Erythroblast (primary cell): ENCODE measurements around the gene ADK.
"Not testable (repeated sequence)": the region's sequence is repeated elsewhere in the genome, so short reads cannot be mapped to it uniquely, and the experiment has no call there.

Experiments used
- DNase-seq, 2 experiments: peaks; one replicate each; lab custom pipeline; 2025; lab: John Stamatoyannopoulos, UW
- GATA1 ChIP-seq: IDR thresholded peaks from 2 replicates; pipeline ENCODE4 v1.6.1; 2011; ENCODE audit warnings: low read depth, mild to moderate bottlenecking, control low read depth, low read length, moderate library complexity
- POLR2A ChIP-seq: IDR thresholded peaks from 2 replicates; pipeline ENCODE4 v1.6.1; 2011; ENCODE audit warnings: mild to moderate bottlenecking, low read length

Gene ADK

DNA sequence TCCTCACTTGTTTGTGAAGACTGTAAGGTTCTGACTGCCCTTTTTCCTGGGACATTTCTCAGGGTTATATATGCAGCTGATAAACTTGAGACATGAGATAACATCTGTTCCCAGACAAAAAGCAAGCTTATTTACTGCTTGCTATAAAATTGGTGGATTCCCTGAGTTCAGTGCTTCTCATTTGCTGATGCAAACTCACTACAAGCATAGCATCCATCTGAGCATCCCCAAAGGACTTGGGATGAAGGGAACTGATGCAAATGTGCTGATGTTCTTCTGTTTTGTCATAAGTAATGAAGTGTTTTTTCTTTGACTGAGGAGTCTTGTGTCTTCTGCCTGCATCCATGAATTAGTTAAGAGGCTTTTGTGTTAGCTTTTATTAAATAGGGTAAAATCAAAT, 183.2 kb downstream of the ADK start:
- TF ChIP-seq GATA1, result no peak
- no peak for TF ChIP-seq POLR2A
- DNase-seq, result no peak

DNA sequence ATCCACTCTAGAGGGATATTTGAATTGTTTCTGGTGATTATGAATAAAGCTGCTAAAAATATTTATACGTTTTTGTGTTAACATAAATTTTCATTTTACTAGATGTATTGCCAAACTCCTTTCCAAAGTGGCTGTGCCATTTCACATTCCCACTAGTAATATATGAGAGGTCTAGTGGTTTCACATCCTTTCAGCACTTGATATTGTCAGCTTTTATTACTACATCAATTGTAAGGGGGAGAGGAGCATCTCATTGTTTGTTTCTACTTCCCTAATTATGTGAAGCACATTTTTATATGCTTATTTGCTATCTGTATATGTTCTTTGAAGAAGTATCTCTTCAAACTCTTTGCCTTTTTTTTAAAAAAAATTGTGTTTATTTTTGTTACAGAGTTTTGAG, 184.5 kb downstream of the ADK start:
- DNase-seq, result no peak
- no peak for TF ChIP-seq GATA1
- TF ChIP-seq POLR2A, result no peak

DNA sequence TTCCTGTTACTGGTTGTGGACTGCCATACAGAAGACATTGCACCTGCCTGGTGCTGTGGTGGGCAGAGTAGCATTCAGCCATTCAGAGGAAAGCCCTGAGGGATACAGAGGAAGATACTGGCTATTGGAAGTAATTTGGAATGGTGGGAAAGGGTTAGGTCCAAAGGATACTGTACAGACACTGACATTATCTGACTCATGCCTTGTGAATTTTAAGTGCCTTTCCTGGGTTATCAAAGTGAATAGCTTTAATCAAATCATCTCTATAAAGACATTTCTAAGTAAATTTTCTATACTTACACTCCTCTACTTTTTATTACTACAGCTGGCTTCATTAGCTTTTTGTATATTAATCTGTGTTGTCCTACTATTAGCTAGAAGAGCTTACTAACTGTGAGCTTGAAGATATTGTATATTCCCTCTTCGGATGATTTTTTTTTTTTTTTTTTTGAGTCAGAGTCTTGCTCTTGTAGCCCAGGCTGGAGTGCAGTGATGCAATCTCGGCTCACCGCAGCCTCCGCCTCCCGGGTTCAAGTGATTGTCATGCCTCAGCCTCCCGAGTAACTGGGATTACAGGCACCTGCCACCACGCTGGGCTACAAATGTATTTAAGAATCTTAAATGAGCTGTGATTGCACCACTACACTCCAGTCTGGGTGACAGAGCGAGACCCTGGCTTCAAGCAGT, 186.5 kb downstream of the ADK start:
- no peak for DNase-seq
- TF ChIP-seq GATA1, result no peak
- no peak for TF ChIP-seq POLR2A

DNA sequence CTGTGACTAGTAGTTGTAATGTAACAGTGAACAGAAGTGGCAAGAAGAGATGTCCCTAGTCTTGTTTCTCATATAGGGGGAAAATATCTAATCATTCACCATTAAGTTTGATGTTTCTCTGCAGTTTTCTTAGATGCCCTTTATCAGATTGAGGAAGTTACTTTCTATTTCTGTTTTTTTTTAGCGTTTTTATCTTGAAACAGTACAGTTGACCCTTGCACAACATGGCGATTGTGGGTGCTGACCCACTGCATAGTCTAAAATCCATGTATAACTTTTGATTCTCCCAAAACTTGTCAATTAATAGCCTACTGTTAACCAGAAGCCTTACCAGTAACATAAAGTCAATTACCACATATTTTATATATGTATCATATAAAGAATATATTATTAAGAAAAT, 192.0 kb downstream of the ADK start:
- TF ChIP-seq GATA1, result no peak
- TF ChIP-seq POLR2A, result no peak
- no peak for DNase-seq

DNA sequence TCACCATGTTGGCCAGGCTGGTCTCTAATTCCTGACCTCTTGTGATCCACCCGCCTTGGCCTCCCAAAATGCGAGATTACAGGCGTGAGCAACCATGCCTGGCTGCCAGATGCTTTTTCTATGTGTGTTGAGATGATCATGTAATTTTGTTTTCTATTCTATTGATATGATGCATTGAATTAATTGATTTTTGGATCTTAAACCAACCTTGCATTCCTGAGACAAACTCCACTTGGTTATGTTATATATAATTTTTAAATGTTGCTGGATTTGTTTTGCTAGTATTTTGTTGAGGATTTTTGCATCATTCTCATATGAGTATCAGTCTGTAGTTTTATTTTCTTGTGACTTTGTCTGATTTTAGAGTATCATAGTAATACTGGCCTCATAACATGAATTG, 192.8 kb downstream of the ADK start:
- DNase-seq, result no peak
- TF ChIP-seq POLR2A, result no peak
- TF ChIP-seq GATA1, result no peak

DNA sequence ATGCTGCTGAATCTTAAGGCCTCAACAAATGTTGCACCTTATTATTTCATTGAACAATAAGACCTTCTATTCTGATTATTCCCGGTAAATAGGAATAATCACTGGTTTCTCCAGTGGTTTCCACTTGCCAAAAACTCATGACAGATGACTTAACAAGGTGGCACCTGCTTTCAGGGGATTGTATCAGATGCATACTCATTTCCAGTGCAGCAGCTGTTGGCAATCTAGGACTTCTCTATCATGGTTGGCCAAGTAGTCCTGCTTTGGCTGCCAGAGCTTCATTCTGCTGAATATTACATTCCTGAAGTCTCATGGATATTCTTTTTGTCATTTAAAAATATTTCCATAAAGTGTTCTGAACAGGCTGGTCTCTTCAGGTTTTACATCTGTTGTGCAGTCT, 193.3 kb downstream of the ADK start:
- DNase-seq, result no peak
- no peak for TF ChIP-seq POLR2A
- no peak for TF ChIP-seq GATA1

DNA sequence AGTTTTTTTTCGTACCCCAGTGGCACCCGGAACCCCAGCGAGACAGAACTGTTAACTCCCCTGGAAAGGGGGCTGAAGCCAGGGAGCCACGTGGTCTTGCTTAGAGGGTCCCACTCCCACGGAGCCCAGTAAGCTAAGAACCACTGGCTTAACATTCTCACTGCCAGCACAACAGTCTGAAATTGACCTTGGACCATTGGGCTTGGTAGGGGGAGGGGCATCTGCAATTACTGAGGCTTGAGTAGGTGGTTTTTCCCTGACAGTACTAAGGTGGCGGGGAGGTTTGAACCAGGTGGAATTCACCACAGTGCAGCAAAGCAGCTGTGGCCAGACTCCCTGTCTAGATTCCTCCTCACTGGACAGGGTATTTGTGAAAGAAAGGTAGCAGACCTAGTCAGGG, 196.5 kb downstream of the ADK start:
- TF ChIP-seq GATA1, result no peak
- no peak for TF ChIP-seq POLR2A
- no peak for DNase-seq

DNA sequence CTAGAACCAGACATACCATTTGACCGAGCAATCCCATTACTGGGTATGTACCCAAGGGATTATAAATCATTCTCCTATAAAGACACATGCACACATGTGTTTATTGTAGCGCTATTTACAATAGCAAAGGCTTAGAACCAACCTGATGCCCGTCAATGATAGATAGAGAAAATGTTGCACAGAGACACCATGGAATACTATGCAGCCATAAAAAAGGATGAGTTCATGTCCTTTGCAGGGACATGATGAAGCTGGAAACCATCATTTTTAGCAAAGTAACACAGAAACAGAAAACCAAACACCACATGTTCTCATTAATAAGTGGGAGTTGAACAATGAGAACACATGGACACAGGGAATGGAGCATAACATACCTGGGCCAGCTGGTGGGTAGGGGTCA, 202.0 kb downstream of the ADK start:
- DNase-seq, result not testable (repeated sequence)

DNA sequence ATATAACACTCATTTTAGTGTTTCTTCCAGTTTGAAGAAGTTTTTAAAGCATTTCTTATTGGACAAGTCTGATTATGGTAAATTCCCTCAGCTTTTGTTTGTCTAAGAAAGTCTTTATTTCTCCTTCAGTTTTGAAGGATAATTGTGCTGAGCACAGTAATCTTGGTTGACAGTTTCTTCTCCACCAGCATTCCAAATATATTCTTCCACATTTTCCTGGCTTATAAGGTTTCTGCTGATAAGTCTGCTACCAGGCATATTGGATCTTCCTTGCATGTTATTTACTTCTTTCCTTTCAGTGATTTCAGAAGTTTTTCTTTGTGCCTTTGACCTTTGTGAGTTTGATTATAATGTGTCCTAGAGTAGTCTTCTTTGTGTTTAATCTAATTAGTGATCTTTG, 210.7 kb downstream of the ADK start:
- DNase-seq, result no peak
- TF ChIP-seq GATA1, result no peak
- no peak for TF ChIP-seq POLR2A

DNA sequence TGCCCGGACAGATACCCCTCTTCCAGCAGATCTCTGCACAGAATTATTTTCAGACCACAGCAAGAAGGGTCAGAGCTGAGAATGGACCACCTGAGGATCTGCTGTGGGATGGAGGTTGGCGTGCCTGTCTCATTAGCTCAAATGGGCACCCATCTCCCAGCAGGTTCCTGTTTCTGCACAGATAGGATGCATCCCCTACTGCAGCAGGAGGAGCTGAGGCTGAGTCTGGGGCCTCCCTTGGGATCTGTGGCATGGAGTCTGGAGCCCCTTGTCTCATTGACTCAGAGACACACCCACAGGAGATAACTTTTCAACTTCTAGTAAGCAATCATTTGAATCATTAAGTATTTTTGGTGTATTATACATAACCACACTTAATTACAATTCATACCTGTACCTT, 212.7 kb downstream of the ADK start:
- no peak for TF ChIP-seq POLR2A
- no peak for TF ChIP-seq GATA1
- no peak for DNase-seq

DNA sequence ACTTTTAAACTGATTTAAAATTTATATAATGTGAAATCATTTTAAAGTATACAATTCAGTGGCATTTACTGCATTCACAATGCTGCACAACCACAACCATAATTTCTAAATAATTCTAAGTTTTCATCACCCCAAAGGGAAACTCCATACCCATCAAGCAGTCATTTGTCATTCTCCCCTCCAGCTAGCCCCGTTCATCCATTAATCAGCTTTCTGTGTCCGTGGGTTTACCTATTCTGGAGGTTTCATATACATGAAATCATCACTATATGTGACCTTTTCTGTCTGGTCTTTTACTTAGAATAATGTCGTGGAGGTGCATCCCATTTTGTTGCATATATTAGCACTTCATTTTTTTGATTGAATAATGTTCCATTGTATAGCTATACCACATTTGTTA, 214.1 kb downstream of the ADK start:
- DNase-seq, result no peak
- no peak for TF ChIP-seq POLR2A
- TF ChIP-seq GATA1, result no peak

DNA sequence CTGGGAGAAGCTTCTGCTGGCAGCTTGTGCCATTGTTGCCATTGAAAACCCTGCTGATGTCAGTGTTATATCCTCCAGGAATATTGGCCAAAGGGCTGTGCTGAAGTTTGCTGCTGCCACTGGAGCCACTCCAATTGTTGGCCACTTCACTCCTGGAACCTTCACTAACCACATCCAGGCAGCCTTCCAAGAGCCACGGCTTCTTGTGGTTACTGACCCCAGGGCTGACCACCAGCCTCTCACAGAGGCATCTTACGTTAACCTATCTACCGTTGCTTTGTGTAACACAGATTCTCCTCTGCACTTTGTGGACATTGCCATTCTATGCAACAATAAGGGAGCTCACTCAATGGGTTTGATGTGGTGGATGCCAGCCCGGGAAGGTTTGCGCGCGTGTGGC, 220.7 kb downstream of the ADK start:
- DNase-seq, result no peak
- TF ChIP-seq POLR2A, result no peak
- TF ChIP-seq GATA1, result no peak

DNA sequence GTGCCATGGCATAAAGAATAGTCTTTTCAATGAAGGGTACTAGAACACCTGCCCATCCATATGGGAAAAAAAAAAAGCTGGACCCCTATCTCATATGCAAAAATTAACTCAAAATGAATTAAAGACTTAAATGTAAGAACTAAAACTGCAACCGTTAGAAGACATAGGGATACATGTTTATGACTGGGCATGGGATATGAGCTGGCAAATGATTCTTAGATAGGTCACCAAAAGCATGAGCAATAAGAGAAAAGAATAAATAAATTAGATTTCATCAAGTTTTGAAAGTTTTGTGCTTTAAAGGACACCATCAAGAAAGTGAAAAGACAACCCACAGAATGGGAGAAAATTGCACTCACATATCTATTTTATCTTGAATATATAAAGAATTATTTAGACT, 222.0 kb downstream of the ADK start:
- TF ChIP-seq POLR2A, result no peak

DNA sequence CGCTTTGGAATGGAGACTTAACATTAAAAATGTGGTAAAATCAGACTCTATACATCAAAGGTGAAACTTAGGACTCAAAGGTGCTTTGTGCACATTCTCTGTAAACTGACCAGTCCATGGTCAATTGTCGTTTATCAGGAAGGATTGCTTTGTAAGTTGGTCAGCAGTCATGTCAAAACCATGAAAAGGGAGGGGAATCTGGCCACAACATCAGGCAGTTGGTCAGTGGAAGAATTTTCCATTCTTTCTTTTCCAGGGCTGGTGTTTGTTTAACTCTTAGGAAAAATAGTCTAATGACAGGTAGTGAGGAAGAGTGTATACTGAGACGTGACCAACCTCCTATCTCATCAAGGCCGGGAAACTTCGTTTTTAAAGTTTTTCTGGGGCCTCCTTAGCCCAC, 226.5 kb downstream of the ADK start:
- TF ChIP-seq POLR2A (no peak), GATA1 (no peak)
- DNase-seq, result no peak

More for the DNA sequence above, 222.0 kb downstream of the ADK start:
- DNase-seq, result no peak

DNA sequence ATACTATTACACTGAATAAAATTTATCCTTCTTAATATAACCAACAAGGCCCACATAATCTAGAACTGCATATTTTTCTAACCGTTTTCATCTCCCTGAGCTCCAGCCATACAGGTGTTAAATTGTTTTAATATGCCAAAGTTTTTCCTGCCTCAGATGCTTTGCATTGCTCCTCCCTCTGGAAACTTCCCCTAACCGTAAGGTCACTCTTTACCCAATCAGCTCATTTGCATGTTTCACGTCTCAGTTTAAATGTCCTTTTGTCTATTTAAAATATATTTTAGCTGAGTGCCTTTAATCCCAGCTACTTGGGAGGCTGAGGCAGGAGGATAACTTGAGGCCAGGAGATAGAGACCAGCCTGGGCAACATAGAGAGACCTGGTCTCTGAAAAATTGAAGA, 228.5 kb downstream of the ADK start:
- TF ChIP-seq GATA1 (no peak), POLR2A (no peak)
- no peak for DNase-seq
